CD1c-positive myeloid dendritic cell (primary cell): ENCODE results near the gene DAGLB.
A peak's percentile ranks its signal among the peaks of the same experiment; 100 is the strongest.

Experiments used
- DNase-seq: peaks from one replicate; pipeline ENCODE4 v3.0.0-alpha.2; 2016; ENCODE audit errors: extremely low spot score

DAGLB gene

DNA sequence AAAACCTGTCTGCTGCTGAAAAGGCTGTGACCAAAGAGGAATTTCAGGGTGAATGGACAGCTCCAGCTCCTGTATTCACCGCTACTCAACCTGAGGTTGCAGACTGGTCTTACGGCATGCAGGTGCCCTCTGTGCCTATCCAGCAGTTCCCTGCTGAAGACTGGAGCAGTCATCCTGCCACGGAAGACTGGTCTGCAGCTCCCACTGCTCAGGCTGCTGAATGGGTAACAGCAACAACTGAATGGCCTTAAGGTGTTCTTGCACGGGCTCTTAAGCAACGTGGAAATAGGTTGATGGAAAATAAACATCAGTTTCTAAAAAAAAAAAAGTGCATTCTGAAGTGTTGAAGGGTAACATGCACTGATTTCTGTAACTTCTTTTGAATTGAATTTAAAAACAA is 82.3 kb downstream of the DAGLB start:
- DNase-seq = no peak

DNA sequence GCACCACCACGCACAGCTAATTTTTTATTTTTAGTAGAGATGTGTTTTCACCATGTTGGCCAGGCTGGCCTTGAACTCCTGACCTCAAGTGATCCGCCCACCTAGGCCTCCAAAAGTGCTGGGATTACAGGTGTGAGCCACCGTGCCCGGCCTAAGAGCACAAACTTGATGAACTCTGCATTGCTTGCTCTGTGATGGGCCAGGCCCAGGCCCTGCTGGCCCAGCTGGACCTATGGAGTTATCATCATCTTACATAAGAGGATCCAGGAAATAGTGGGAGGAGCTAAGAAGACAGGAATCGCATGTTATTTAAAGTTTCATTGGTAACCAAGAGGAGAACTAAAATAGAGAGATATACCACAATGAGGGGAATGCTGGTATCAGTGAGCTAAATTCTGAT is 86.9 kb downstream of the DAGLB start:
- peak; percentile 60 for DNase-seq

DNA sequence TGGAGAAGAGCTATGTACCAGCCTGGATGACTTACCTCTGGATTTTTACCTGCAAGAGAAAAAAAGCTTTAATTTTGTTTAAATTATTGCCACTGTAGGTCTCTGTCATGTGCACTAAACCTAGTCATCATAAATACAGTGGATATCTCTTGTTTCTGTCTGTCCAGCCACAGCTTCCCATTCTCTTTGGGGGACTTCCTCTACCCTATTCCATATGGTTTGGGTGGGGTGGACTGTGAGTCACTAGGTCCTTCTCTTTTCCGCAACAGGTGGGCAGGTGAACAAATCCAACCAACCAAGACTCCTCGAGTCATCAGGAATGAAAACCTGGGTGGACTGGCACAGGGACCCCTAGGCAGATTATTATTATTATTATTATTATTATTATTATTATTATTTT is 88.0 kb downstream of the DAGLB start:
- DNase-seq = peak; percentile 73
